Neural cell (in vitro differentiated cells): Measurements from ENCODE around the gene GRM3.

Experiments
- EP300 ChIP-seq: fragments of 450-650 bp; conservative IDR thresholded peaks from 2 replicates; pipeline ENCODE4 v1.6.1; 2014; ENCODE audit warnings: antibody characterized with exemption, mild to moderate bottlenecking, moderate library complexity; ENCODE audit not compliant: poor library complexity, severe bottlenecking
- RAD21 ChIP-seq: fragments of 450-650 bp; conservative IDR thresholded peaks from 2 replicates; pipeline ENCODE4 v1.6.1; 2014; ENCODE audit warnings: antibody characterized with exemption, mild to moderate bottlenecking, moderate library complexity
- SMC3 ChIP-seq: fragments of 450-650 bp; conservative IDR thresholded peaks from 2 replicates; pipeline ENCODE4 v1.6.1; 2014; ENCODE audit warnings: antibody characterized with exemption, mild to moderate bottlenecking, moderate library complexity; ENCODE audit not compliant: poor library complexity
- TF ChIP-seq, protein P1 (sequence below): fragments of 450-650 bp; IDR thresholded peaks from 2 replicates; pipeline ENCODE4 v1.5.1; 2014; ENCODE audit warnings: antibody characterized with exemption, mild to moderate bottlenecking, moderate library complexity; ENCODE audit not compliant: poor library complexity, severe bottlenecking

GRCh38 chr7:86884152-86884551 lies 240.4 kb downstream of the GRM3 start:
- TF ChIP-seq, protein P1, sequence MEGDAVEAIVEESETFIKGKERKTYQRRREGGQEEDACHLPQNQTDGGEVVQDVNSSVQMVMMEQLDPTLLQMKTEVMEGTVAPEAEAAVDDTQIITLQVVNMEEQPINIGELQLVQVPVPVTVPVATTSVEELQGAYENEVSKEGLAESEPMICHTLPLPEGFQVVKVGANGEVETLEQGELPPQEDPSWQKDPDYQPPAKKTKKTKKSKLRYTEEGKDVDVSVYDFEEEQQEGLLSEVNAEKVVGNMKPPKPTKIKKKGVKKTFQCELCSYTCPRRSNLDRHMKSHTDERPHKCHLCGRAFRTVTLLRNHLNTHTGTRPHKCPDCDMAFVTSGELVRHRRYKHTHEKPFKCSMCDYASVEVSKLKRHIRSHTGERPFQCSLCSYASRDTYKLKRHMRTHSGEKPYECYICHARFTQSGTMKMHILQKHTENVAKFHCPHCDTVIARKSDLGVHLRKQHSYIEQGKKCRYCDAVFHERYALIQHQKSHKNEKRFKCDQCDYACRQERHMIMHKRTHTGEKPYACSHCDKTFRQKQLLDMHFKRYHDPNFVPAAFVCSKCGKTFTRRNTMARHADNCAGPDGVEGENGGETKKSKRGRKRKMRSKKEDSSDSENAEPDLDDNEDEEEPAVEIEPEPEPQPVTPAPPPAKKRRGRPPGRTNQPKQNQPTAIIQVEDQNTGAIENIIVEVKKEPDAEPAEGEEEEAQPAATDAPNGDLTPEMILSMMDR, result no peak
- TF ChIP-seq SMC3 (no peak), EP300 (no peak), RAD21 (no peak)
